OCI-LY3 (cell line): ENCODE data around the gene CYP17A1.

ENCODE experiments used
- H2AFZ ChIP-seq: fragments of 200-600, 300-600 bp; shearing (Covaris generic); 2 replicates; pipeline ENCODE4 v1.6.0; 2014; ENCODE audit warnings: antibody characterized with exemption, low read depth, low read length
- H3K27ac ChIP-seq: fragments of 200-600, 300-600 bp; sonication (generic); 2 replicates; pipeline ENCODE4 v1.5.1; 2014; ENCODE audit warnings: mild to moderate bottlenecking, low read length, moderate library complexity, mixed read lengths
- H3K27me3 ChIP-seq: fragments of 200-600, 300-600 bp; sonication (generic); 2 replicates; pipeline ENCODE4 v1.6.1; 2014; ENCODE audit warnings: low read depth, low read length, mixed read lengths
- H3K36me3 ChIP-seq: fragments of 200-600, 300-600 bp; sonication (generic); replicated peaks from 2 replicates; pipeline ENCODE3; 2014; ENCODE audit warnings: low read depth, low read length, mixed read lengths
- H3K4me1 ChIP-seq: fragments of 300-600, 200-600 bp; sonication (generic); 2 replicates; pipeline ENCODE4 v1.6.1; 2014; ENCODE audit warnings: low read length, mixed read lengths
- H3K4me2 ChIP-seq: fragments of 200-600, 300-600 bp; sonication (generic); 2 replicates; pipeline ENCODE4 v1.6.1; 2014; ENCODE audit warnings: low read length, mixed read lengths
- H3K4me3 ChIP-seq: fragments of 300-600, 200-600 bp; sonication (generic); 2 replicates; pipeline ENCODE4 v1.5.1; 2014; ENCODE audit warnings: antibody characterized with exemption, mild to moderate bottlenecking, low read length, moderate library complexity
- H3K79me2 ChIP-seq: fragments of 300-600, 200-600 bp; shearing (Covaris generic); 2 replicates; pipeline ENCODE4 v1.6.1; 2014; ENCODE audit warnings: mild to moderate bottlenecking, low read length, mixed read lengths
- H3K9ac ChIP-seq: fragments of 300-600, 200-600 bp; shearing (Covaris generic); 2 replicates; pipeline ENCODE4 v1.6.0; 2014; ENCODE audit warnings: mild to moderate bottlenecking, low read length, moderate library complexity
- H3K9me3 ChIP-seq: fragments of 200-600, 300-600 bp; shearing (Covaris generic); 2 replicates; pipeline ENCODE4 v1.6.1; 2014; ENCODE audit warnings: low read length, mixed read lengths; ENCODE audit not compliant: insufficient read depth
- H4K20me1 ChIP-seq: fragments of 200-600, 300-600 bp; sonication (generic); 2 replicates; pipeline ENCODE4 v1.6.1; 2016; ENCODE audit warnings: low read length, mixed read lengths; ENCODE audit not compliant: insufficient read depth
- CTCF ChIP-seq: fragments of 200-600, 300-600 bp; sonication (generic); IDR thresholded peaks from 2 replicates; pipeline ENCODE4 v1.5.1; 2014; ENCODE audit warnings: antibody characterized with exemption, low read length, low read depth
- EZH2phosphoT487 ChIP-seq: fragments of 200-600 bp; shearing (Covaris generic); IDR thresholded peaks from 2 replicates; pipeline ENCODE4 v1.6.1; 2018; ENCODE audit warnings: antibody characterized with exemption, mixed run types, low read depth

The CYP17A1 gene

GRCh38 chr10:102831322-102832071, 5.7 kb downstream of the CYP17A1 start:
- no peaks in the 10 kb centered on the region for H3K79me2 ChIP-seq
- H3K27me3 ChIP-seq, result no peaks in the 10 kb centered on the region
- H3K4me1 ChIP-seq, result no peaks in the 10 kb centered on the region
- no peak overlapping the region for H3K4me2 ChIP-seq
- no peaks in the 10 kb centered on the region for H3K36me3 ChIP-seq
- H3K4me3 ChIP-seq, result no peak overlapping the region
- H4K20me1 ChIP-seq, result no peaks in the 10 kb centered on the region
- no peak overlapping the region for H3K9ac ChIP-seq
- no peak overlapping the region for H3K27ac ChIP-seq
- H2AFZ ChIP-seq, result no peak overlapping the region
- H3K9me3 ChIP-seq, result no peaks in the 10 kb centered on the region
- no peak for TF ChIP-seq CTCF
- TF ChIP-seq EZH2phosphoT487, result no peak

- no peak for TF ChIP-seq CTCF
- no peak for TF ChIP-seq EZH2phosphoT487
- H3K9me3 ChIP-seq, result no peaks in the 10 kb centered on the region
- no peak overlapping the region for H3K9ac ChIP-seq
- no peaks in the 10 kb centered on the region for H3K27me3 ChIP-seq
- H3K27ac ChIP-seq, result no peak overlapping the region
- no peaks in the 10 kb centered on the region for H3K4me1 ChIP-seq
- H3K4me2 ChIP-seq, result no peak overlapping the region
- no peak overlapping the region for H3K4me3 ChIP-seq
- H3K36me3 ChIP-seq, result no peaks in the 10 kb centered on the region
- H4K20me1 ChIP-seq, result no peaks in the 10 kb centered on the region
- H2AFZ ChIP-seq, result no peak overlapping the region
- H3K79me2 ChIP-seq, result no peaks in the 10 kb centered on the region
Measured at GRCh38 chr10:102827597-102827975, 9.6 kb downstream of the CYP17A1 start.

GRCh38 chr10:102826148-102826796, 10.9 kb downstream of the CYP17A1 start:
- H3K4me1 ChIP-seq, result no peaks in the 10 kb centered on the region
- H4K20me1 ChIP-seq, result no peaks in the 10 kb centered on the region
- no peak overlapping the region for H3K4me3 ChIP-seq
- H3K9me3 ChIP-seq, result no peaks in the 10 kb centered on the region
- no peak overlapping the region for H2AFZ ChIP-seq
- no peaks in the 10 kb centered on the region for H3K36me3 ChIP-seq
- no peaks in the 10 kb centered on the region for H3K27me3 ChIP-seq
- H3K27ac ChIP-seq, result no peak overlapping the region
- TF ChIP-seq CTCF (no peak), EZH2phosphoT487 (no peak)
- H3K9ac ChIP-seq, result no peak overlapping the region
- no peaks in the 10 kb centered on the region for H3K79me2 ChIP-seq
- H3K4me2 ChIP-seq, result no peak overlapping the region

- TF ChIP-seq EZH2phosphoT487, result no peak
- TF ChIP-seq CTCF, result no peak
- no peak overlapping the region for H3K4me3 ChIP-seq
Measured at GRCh38 chr10:102824664-102825063, 12.5 kb downstream of the CYP17A1 start.

More at GRCh38 chr10:102824664-102825063, 12.5 kb downstream of the CYP17A1 start:
- Histone ChIP-seq H3K9me3 (no peaks in the 10 kb centered on the region), H3K4me2 (no peak overlapping the region), H3K4me1 (no peaks in the 10 kb centered on the region), H3K9ac (no peak overlapping the region), H3K36me3 (no peaks in the 10 kb centered on the region), H4K20me1 (no peaks in the 10 kb centered on the region), H3K79me2 (no peaks in the 10 kb centered on the region), H2AFZ (no peak overlapping the region), H3K27ac (no peak overlapping the region), H3K27me3 (no peaks in the 10 kb centered on the region)
